ENCODE measurements around the gene TPT1. TPM values are rescaled to one million over a fixed set of nuclear protein-coding genes. Genes with fewer than 3 reads are reported as not detected.

The TPT1 gene
- polyA plus RNA-seq, 3 donors, result 6,263 to 7,020 (median 6,451) TPM

GRCh38 chr13:45292176-45292575 is 48.8 kb downstream of the TPT1 start:
- DNase-seq (ENCODE audit: extremely low read depth in 1 of 11, low read depth in 9 of 11, low spot score in 4 of 11), result no peak

- DNase-seq (ENCODE audit: extremely low read depth in 1 of 11, low read depth in 9 of 11, low spot score in 4 of 11), result no peak
These were observed 50.9 kb downstream of the TPT1 start for GRCh38 chr13:45289936-45290563.

Other genes starting within 250 kb of the TPT1 start
- 10 to 100 TPM; 25.5 to 29.9 (median 27.3) TPM for gene GTF2F2, start 220.7 kb downstream of the TPT1 start, polyA plus RNA-seq (ENCODE audit: insufficient read length in 3 of 3)
- under 1 TPM; 0.45 to 0.61 (median 0.61) TPM for gene KCTD4, start 140.1 kb downstream of the TPT1 start, polyA plus RNA-seq (ENCODE audit: insufficient read length in 3 of 3)
- gene SLC25A30, start 77.2 kb upstream of the TPT1 start, polyA plus RNA-seq (ENCODE audit: insufficient read length in 3 of 3), result 10 to 100 TPM; 19.4 to 31.8 (median 25.7) TPM
- gene COG3, start 123.8 kb upstream of the TPT1 start, polyA plus RNA-seq (ENCODE audit: insufficient read length in 3 of 3), result 10 to 100 TPM; 27.6 to 33.1 (median 33.1) TPM